HepG2 (cell line): ENCODE data around the gene ELMOD3. TPM values are rescaled to one million over a fixed set of nuclear protein-coding genes. Genes with fewer than 3 reads are reported as not detected.

Source experiments
- ATAC-seq: fragments of 200-7000 bp; cut with Tn5 transposase; 3 replicates; pipeline ENCODE4 v1.9.1; 2020; ENCODE audit warnings: mild to moderate bottlenecking, moderate library complexity
- BruUV-seq: library from RNA; stranded (reverse); fragments of 400-500 nt; replicated peaks from 2 replicates; lab custom pipeline; 2021; lab: Mats Ljungman, UMichigan
- CTCF ChIA-PET: fragments of 300-600 bp; formaldehyde crosslinking; extraction: SDS; loops from one replicate; lab custom pipeline; 2021; ENCODE audit warnings: low total read pairs, inconsistent platforms, low intra/inter-chr PET ratio; lab: Yijun Ruan, JAX
- POLR2A ChIA-PET: fragments of 350-600 bp; sonication (Branson Sonifier 250); formaldehyde crosslinking; loops from one replicate; lab custom pipeline; 2020; ENCODE audit warnings: antibody characterized with exemption, inconsistent platforms; lab: Yijun Ruan, JAX
- DNase-seq: peaks from one replicate; pipeline ENCODE4 v3.0.0-alpha.2; 2015; ENCODE audit warnings: low spot score
- FAIRE-seq: peaks from 3 replicates; lab custom pipeline; 2011; peaks lifted over from hg19 to GRCh38; lab: Jason Lieb, UNC
- H2AFZ ChIP-seq: one replicate; pipeline ENCODE4 v1.6.1; 2011; ENCODE audit warnings: low read length, inconsistent platforms
- H3K27ac ChIP-seq: fragments of 300-600 bp; 3 replicates; pipeline ENCODE4 v1.8.0; 2011; ENCODE audit warnings: mixed run types, mild to moderate bottlenecking, mixed read lengths, low read length, inconsistent platforms; ENCODE audit not compliant: insufficient read depth; ENCODE audit errors: extremely low read length
- H3K27me3 ChIP-seq, 2 experiments: fragments of 200-600 bp in 1 of 2; 2 replicates in 1 of 2; 3 replicates in 1 of 2; pipeline versions ENCODE4 v1.6.0 to v1.8.0; 2011; ENCODE audit warnings: low read length in 2 of 2, mild to moderate bottlenecking in 2 of 2, moderate library complexity in 2 of 2, inconsistent platforms in 1 of 2; ENCODE audit not compliant: insufficient read depth in 2 of 2, control insufficient read depth in 1 of 2
- H3K36me3 ChIP-seq, 2 experiments: fragments of 200-600 bp in 1 of 2; replicated peaks in 1 of 2; 2 replicates in 1 of 2; 3 replicates in 1 of 2; pipeline versions ENCODE4 v1.5.1 to v1.8.0; 2011; ENCODE audit warnings: low read length in 2 of 2, inconsistent platforms in 1 of 2; ENCODE audit not compliant: insufficient read depth in 2 of 2, control insufficient read depth in 1 of 2
- H3K4me1 ChIP-seq: 2 replicates; pipeline ENCODE4 v1.5.1; 2012; ENCODE audit warnings: low read length, inconsistent platforms; ENCODE audit not compliant: insufficient read depth
- H3K4me2 ChIP-seq: 2 replicates; pipeline ENCODE4 v1.6.0; 2011; ENCODE audit warnings: low read depth, low read length, inconsistent platforms
- H3K4me3 ChIP-seq, 3 experiments: fragments of 200-600 bp in 1 of 3; sonication (generic), shearing (Covaris generic) in 1 of 3; replicated peaks in 1 of 3; 2 replicates each; pipeline ENCODE4 v1.5.1; 2011 to 2016; ENCODE audit warnings: low read length in 3 of 3, inconsistent platforms in 2 of 3, low read depth in 2 of 3, mild to moderate bottlenecking in 2 of 3, control low read depth in 1 of 3, mixed read lengths in 1 of 3; ENCODE audit not compliant: insufficient read depth in 1 of 3
- H3K79me2 ChIP-seq: one replicate; pipeline ENCODE4 v1.6.1; 2011; ENCODE audit warnings: low read length, inconsistent platforms; ENCODE audit not compliant: insufficient read depth
- H3K9ac ChIP-seq: 2 replicates; pipeline ENCODE4 v1.6.0; 2011; ENCODE audit warnings: mild to moderate bottlenecking, low read depth, low read length, inconsistent platforms; ENCODE audit not compliant: insufficient read depth
- H3K9me3 ChIP-seq: 2 replicates; pipeline ENCODE4 v1.5.1; 2012; ENCODE audit warnings: mild to moderate bottlenecking, low read length
- H4K20me1 ChIP-seq: 2 replicates; pipeline ENCODE4 v1.6.0; 2011; ENCODE audit warnings: inconsistent platforms, mild to moderate bottlenecking, low read length, moderate library complexity; ENCODE audit not compliant: insufficient read depth
- DPF2 ChIP-seq: sonication (generic); formaldehyde crosslinking; IDR thresholded peaks from 2 replicates; pipeline ENCODE4 v1.4.0; 2020; ENCODE audit warnings: mild to moderate bottlenecking, low read depth, missing genetic modification reagents, borderline replicate concordance
- FOSL2 ChIP-seq: sonication (generic); formaldehyde crosslinking; IDR thresholded peaks from 2 replicates; pipeline ENCODE4 v1.4.0; 2020; ENCODE audit warnings: missing genetic modification reagents
- HES4 ChIP-seq: sonication (generic); formaldehyde crosslinking; IDR thresholded peaks from 2 replicates; pipeline ENCODE4 v1.9.0; 2021; ENCODE audit warnings: mild to moderate bottlenecking, missing genetic modification reagents, borderline replicate concordance
- MIER3 ChIP-seq: IDR thresholded peaks from 2 replicates; pipeline ENCODE4 v1.6.1; 2016; ENCODE audit warnings: missing compliant biosample characterization, borderline replicate concordance
- NFE2L2 ChIP-seq: fragments of 150-350 bp; IDR thresholded peaks from 2 replicates; pipeline ENCODE4 v1.6.1; 2014; ENCODE audit warnings: low read length
- PCBP2 ChIP-seq: fragments of 200-400 bp; formaldehyde crosslinking; optimal IDR thresholded peaks from 2 replicates; pipeline ENCODE3; 2018; ENCODE audit warnings: low read length, low read depth; ENCODE audit not compliant: poor library complexity, severe bottlenecking
- RAD51 ChIP-seq: fragments of 450-650 bp; IDR thresholded peaks from 2 replicates; pipeline ENCODE4 v1.6.1; 2016; ENCODE audit warnings: borderline replicate concordance
- THAP11 ChIP-seq: IDR thresholded peaks from 2 replicates; pipeline ENCODE4 v1.6.1; 2016; ENCODE audit warnings: missing biosample characterization, missing genetic modification reagents
- ZBTB7B ChIP-seq: sonication (generic); formaldehyde crosslinking; IDR thresholded peaks from 2 replicates; pipeline ENCODE4 v1.4.0; 2020; ENCODE audit warnings: missing genetic modification reagents
- ZFAT ChIP-seq: sonication (generic); formaldehyde crosslinking; conservative IDR thresholded peaks from 2 replicates; pipeline ENCODE4 v1.8.1; 2023; ENCODE audit warnings: missing genetic modification reagents, inconsistent platforms
- ZFP37 ChIP-seq: sonication (generic); formaldehyde crosslinking; IDR thresholded peaks from 2 replicates; pipeline ENCODE4 v1.4.0; 2020; ENCODE audit warnings: missing genetic modification reagents, borderline replicate concordance
- ZFP90 ChIP-seq: sonication (generic); formaldehyde crosslinking; IDR thresholded peaks from 2 replicates; pipeline ENCODE4 v1.8.0; 2022; ENCODE audit warnings: missing genetic modification reagents, mild to moderate bottlenecking, inconsistent platforms, borderline replicate concordance
- ZMYM3 ChIP-seq: sonication (generic); formaldehyde crosslinking; IDR thresholded peaks from 2 replicates; pipeline ENCODE4 v1.5.1; 2020; ENCODE audit warnings: mild to moderate bottlenecking, missing genetic modification reagents
- ZNF556 ChIP-seq: sonication (generic); formaldehyde crosslinking; IDR thresholded peaks from 2 replicates; pipeline ENCODE4 v1.4.0; 2020; ENCODE audit warnings: mild to moderate bottlenecking, missing genetic modification reagents, borderline replicate concordance
- ZNF678 ChIP-seq: sonication (generic); formaldehyde crosslinking; IDR thresholded peaks from 2 replicates; pipeline ENCODE4 v1.4.0; 2020; ENCODE audit warnings: mild to moderate bottlenecking, missing genetic modification reagents
- ZNF746 ChIP-seq: sonication (generic); formaldehyde crosslinking; IDR thresholded peaks from 2 replicates; pipeline ENCODE4 v1.8.0; 2022; ENCODE audit warnings: mild to moderate bottlenecking, missing genetic modification reagents
- WGBS: methylation state at CpG from one replicate; pipeline ENCODE4 v1.1.6; 2017; ENCODE audit warnings: low lambda C conversion rate; 5-methylcytosine and 5-hydroxymethylcytosine counted together
- in situ Hi-C: cut with HindIII; loops from 2 replicates; pipeline ENCODE4 v1.10.0; 2017; ENCODE audit warnings: low pct_unique_long_range_greater_than_20kb; ENCODE audit not compliant: extremely low pct_ligation_motif_present
- intact Hi-C: fragments of 100-400 bp; cut with micrococcal nuclease; formaldehyde crosslinking; loops from one replicate; pipeline ENCODE4 v1.10.0; 2022; ENCODE audit not compliant: unreplicated experiment
- polyA plus RNA-seq, 8 experiments: library from polyadenylated mRNA; depleted of rRNA in 3 of 8; stranded (reverse) in 7 of 8; unstranded in 1 of 8; fragments of >200 nt; fragmentation: Illumina TruSeq in 4 of 8; extraction: Trizol in 4 of 8; gene quantifications; 2 replicates each; pipeline versions ENCODE4 v1.2.1 to v1.2.3, GENCODE V29; 2011 to 2016; ENCODE audit warnings: low read depth in 4 of 8, missing spikeins in 1 of 8, mixed read lengths in 1 of 8; ENCODE audit not compliant: insufficient read depth in 1 of 8
- total RNA-seq, 5 experiments: library from RNA; depleted of rRNA; stranded (reverse); fragments of >200 nt; fragmentation: Illumina TruSeq; extraction: Trizol; gene quantifications; 2 replicates each; pipeline ENCODE4 v1.2.3, GENCODE V29; 2016; ENCODE audit warnings: low read depth in 1 of 5
- TF ChIP-seq, protein P1 (sequence below): IDR thresholded peaks from 2 replicates; pipeline ENCODE4 v1.6.1; 2016; ENCODE audit warnings: missing compliant biosample characterization, missing genetic modification reagents, borderline replicate concordance
- TF ChIP-seq, protein P2 (sequence below): sonication (generic); formaldehyde crosslinking; conservative IDR thresholded peaks from 2 replicates; pipeline ENCODE4 v1.4.0; 2020; ENCODE audit warnings: missing genetic modification reagents
- TF ChIP-seq, protein P3 (sequence below): IDR thresholded peaks from 2 replicates; pipeline ENCODE4 v1.6.1; 2018; ENCODE audit warnings: missing genetic modification reagents, mild to moderate bottlenecking, missing compliant biosample characterization

The ELMOD3 gene
- total and polyA plus RNA-seq, 2 of the 13 experiments (the other 11 are each of a cell fraction or from before 2014, with no cell fraction given) = 13.3 to 19.5 TPM

DNA sequence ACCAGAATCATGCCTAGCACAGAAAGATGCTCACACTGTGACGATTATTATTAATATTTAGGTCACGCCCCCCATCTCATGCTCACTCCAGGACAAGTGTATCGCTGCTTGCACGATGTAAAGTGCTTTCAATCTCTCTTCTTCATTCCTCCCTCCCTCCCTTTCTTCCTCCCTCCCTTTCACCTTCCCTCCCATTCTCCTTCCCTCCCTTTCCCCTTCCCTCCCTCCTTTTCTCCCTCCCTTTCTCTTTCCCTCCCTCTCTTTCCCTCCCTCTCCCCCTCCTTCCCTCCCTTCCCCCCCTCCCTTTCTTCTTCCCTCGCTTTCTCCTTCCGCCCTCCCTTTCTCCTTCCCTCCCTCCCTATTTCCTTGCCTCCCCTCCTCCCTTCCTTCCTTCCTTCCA is 46.4 kb upstream of the ELMOD3 start (continued):
- TF ChIP-seq, protein P1, sequence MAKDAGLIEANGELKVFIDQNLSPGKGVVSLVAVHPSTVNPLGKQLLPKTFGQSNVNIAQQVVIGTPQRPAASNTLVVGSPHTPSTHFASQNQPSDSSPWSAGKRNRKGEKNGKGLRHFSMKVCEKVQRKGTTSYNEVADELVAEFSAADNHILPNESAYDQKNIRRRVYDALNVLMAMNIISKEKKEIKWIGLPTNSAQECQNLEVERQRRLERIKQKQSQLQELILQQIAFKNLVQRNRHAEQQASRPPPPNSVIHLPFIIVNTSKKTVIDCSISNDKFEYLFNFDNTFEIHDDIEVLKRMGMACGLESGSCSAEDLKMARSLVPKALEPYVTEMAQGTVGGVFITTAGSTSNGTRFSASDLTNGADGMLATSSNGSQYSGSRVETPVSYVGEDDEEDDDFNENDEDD (CRISPR knock-in tag) = no peak
- TF ChIP-seq PCBP2 = peak; percentile 97
- 0 out of 2 replicates have a peak, but pooled peaks have one; percentile 52 for TF ChIP-seq ZNF746
- TF ChIP-seq ZMYM3 = no peak
- no peak for TF ChIP-seq ZFP90 (CRISPR knock-in tag)
- TF ChIP-seq, protein P2, sequence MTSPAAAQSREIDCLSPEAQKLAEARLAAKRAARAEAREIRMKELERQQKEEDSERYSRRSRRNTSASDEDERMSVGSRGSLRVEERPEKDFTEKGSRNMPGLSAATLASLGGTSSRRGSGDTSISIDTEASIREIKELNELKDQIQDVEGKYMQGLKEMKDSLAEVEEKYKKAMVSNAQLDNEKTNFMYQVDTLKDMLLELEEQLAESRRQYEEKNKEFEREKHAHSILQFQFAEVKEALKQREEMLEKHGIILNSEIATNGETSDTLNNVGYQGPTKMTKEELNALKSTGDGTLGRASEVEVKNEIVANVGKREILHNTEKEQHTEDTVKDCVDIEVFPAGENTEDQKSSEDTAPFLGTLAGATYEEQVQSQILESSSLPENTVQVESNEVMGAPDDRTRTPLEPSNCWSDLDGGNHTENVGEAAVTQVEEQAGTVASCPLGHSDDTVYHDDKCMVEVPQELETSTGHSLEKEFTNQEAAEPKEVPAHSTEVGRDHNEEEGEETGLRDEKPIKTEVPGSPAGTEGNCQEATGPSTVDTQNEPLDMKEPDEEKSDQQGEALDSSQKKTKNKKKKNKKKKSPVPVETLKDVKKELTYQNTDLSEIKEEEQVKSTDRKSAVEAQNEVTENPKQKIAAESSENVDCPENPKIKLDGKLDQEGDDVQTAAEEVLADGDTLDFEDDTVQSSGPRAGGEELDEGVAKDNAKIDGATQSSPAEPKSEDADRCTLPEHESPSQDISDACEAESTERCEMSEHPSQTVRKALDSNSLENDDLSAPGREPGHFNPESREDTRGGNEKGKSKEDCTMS = no peak
- no peak for TF ChIP-seq MIER3

DNA sequence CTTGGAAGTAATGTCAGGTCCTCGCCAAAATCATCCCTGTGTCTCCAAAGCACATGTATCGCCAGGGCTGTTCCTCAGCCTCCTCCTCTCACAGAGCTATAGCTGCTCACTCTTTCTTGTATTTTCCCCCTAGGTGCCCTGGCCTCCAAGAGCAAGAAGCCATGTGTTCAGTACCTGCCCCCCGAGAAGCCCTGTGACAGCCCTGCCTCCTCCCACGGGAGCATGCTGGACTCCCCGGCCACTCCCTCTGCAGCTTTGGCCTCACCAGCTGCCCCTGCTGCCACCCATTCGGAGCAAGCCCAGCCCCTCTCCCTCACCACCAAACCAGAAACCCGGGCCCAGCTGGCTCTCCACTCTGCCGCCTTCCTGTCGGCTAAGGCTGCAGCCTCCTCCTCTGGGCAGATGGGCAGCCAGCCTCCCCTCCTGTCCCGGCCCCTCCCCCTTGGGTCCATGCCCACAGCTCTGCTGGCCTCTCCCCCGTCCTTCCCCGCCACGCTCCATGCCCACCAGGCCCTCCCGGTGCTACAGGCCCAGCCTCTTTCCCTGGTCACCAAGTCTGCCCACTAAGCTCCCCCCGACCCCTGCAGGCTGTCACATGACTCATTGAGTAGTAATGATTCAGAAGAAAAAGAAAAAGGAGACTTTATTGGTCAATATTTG is 45.5 kb upstream of the ELMOD3 start:
- FAIRE-seq (no peak), DNase-seq (peak; percentile 46), ATAC-seq (peak; percentile 59)
- Histone ChIP-seq H3K4me1 (peaks cover 82% of the 10 kb centered on the region), H3K4me2 (peak overlapping the region; percentile 94), H3K27me3 (no peaks in the 10 kb centered on the region), H3K9ac (peak overlapping the region; percentile 60), H4K20me1 (no peaks in the 10 kb centered on the region), H3K4me3 (peak overlapping the region; percentile 30 to 70 (median 37); a peak in 5 of 6 replicates), H3K9me3 (no peaks in the 10 kb centered on the region), H2AFZ (no peak overlapping the region), H3K79me2 (no peaks in the 10 kb centered on the region), H3K36me3 (no peaks in the 10 kb centered on the region), H3K27ac (peak overlapping the region; percentile 8)
- in situ Hi-C loops (no loop called here), intact Hi-C loops (loop anchor here (2.0 to 10.0 kb wide), 2 partner anchors 16 to 384 kb away; no protein-coding TSS in a partner anchor)
- POLR2A ChIA-PET = interaction anchor here (0.8 to 3.0 kb wide), 7 partner anchors 10 to 363 kb away, joined by 3 to 28 read pairs (median 13); partner anchors contain the start of genes ELMOD3, MAT2A, RETSAT and TGOLN2
- WGBS = 26% methylated on average over 15 of the region's 15 CpGs
- CTCF ChIA-PET = no interaction called here
- BruUV-seq = no TSS peak
- TF ChIP-seq THAP11 = 0 out of 2 replicates have a peak, but pooled peaks have one; percentile 16
- TF ChIP-seq ZBTB7B = peak; percentile 42; the same call in 1 of the 2 replicates
- TF ChIP-seq ZNF556 (CRISPR knock-in tag) = 0 out of 2 replicates have a peak, but pooled peaks have one; percentile 40
- TF ChIP-seq, protein P3, sequence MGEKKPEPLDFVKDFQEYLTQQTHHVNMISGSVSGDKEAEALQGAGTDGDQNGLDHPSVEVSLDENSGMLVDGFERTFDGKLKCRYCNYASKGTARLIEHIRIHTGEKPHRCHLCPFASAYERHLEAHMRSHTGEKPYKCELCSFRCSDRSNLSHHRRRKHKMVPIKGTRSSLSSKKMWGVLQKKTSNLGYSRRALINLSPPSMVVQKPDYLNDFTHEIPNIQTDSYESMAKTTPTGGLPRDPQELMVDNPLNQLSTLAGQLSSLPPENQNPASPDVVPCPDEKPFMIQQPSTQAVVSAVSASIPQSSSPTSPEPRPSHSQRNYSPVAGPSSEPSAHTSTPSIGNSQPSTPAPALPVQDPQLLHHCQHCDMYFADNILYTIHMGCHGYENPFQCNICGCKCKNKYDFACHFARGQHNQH (CRISPR knock-in tag) = peak; percentile 35; the same call in 1 of the 2 replicates
- peak; percentile 49; the same call in 1 of the 2 replicates for TF ChIP-seq RAD51
- no peak for TF ChIP-seq ZFP37
- TF ChIP-seq FOSL2 (CRISPR knock-in tag) = peak; percentile 72
- TF ChIP-seq ZFAT (CRISPR knock-in tag) = no peak
- no peak for TF ChIP-seq NFE2L2
- TF ChIP-seq DPF2 = no peak
- no peak for TF ChIP-seq ZNF678
- peak; percentile 52; the same call in 1 of the 2 replicates for TF ChIP-seq HES4 (CRISPR knock-in tag)
